Lower leg skin (tissue), 3 donors: ENCODE measurements around the gene ADGRA1.

ENCODE experiments used
- CTCF ChIP-seq, 3 donors: fragments of 450-650 bp; IDR thresholded peaks; one replicate each; pipeline ENCODE4 v1.5.1; 2016; ENCODE audit warnings: antibody characterized with exemption in 3 of 3, mild to moderate bottlenecking in 3 of 3, moderate library complexity in 2 of 3
- POLR2A ChIP-seq, 2 donors: fragments of 450-650 bp; IDR thresholded peaks; one replicate each; pipeline ENCODE4 v1.6.1; 2016 to 2017; ENCODE audit warnings: antibody characterized with exemption in 2 of 2, mild to moderate bottlenecking in 1 of 2, moderate library complexity in 1 of 2

GRCh38 chr10:133116455-133116854, 28.7 kb downstream of the ADGRA1 start:
- TF ChIP-seq CTCF (IDR thresholded peaks at IDR 0.05) (no peak), POLR2A (IDR thresholded peaks at IDR 0.05) (no peak)
